ENCODE measurements around the gene KIR3DL2.
A peak's percentile ranks its signal among the peaks of the same experiment; 100 is the strongest.
"Not testable (repeated sequence)": the region's sequence is repeated elsewhere in the genome, so short reads cannot be mapped to it uniquely, and the experiment has no call there.

KIR3DL2 gene

DNA sequence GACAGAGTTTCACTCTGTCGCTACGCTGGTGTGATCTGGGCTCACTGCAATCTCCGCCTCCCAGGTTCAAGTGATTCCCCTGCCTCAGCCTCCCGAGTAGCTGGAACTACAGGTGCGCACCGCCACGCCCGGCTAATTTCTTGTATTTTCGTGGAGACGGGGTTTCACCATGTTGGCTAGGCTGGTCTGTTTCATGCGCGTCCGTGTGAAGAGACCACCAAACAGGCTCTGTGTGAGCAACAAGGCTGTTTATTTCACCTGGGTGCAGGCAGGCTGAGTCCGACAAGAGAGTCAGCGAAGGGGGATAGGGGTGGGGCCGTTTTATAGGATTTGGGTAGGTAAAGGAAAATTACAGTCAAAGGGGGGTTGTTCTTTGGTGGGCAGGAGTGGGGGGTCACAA lies 43.9 kb downstream of the KIR3DL2 start:
- not testable (repeated sequence) for H3K9me3 ChIP-seq (ENCODE audit: control insufficient read depth in 2 of 2, low read length in 2 of 2); H3K4me3 ChIP-seq (ENCODE audit: low read length in 2 of 2); H3K36me3 ChIP-seq (ENCODE audit: control insufficient read depth in 2 of 2, insufficient read depth in 2 of 2, low read length in 2 of 2); H3K27ac ChIP-seq (ENCODE audit: low read depth in 2 of 2, low read length in 2 of 2); H3K9ac ChIP-seq (ENCODE audit: low read depth in 1 of 2, low read length in 2 of 2); H3K27me3 ChIP-seq (ENCODE audit: control insufficient read depth in 2 of 2, insufficient read depth in 2 of 2, low read length in 2 of 2); H3K4me1 ChIP-seq (ENCODE audit: control insufficient read depth in 2 of 2, insufficient read depth in 2 of 2, low read length in 2 of 2)

DNA sequence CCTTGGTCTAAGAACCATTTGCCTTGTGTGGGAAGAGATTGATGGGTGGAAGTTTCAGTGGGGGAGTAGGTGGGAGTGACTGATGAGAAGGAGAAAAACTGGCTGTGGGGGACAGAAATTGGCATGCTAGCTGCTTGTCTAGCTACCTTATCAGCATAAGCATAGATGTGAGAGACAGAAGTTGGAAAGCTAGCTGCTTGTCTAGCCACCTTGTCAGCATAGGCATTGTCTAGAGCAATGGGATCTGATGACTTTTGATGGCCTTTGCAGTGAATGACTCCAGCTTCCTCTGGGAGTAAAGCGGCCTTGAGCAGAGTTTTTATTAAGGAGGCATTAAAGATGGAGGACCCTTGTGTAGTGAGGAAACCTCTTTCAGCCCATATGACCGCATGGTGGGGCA lies 45.8 kb downstream of the KIR3DL2 start:
- no peak overlapping the region for H3K27ac ChIP-seq (ENCODE audit: low read depth in 2 of 2, low read length in 2 of 2)
- H3K27me3 ChIP-seq (ENCODE audit: control insufficient read depth in 2 of 2, insufficient read depth in 2 of 2, low read length in 2 of 2) = no peaks in the 10 kb centered on the region
- no peaks in the 10 kb centered on the region for H3K9me3 ChIP-seq (ENCODE audit: control insufficient read depth in 2 of 2, low read length in 2 of 2)
- H3K4me1 ChIP-seq (ENCODE audit: control insufficient read depth in 2 of 2, insufficient read depth in 2 of 2, low read length in 2 of 2) = no peaks in the 10 kb centered on the region
- H3K9ac ChIP-seq (ENCODE audit: low read depth in 1 of 2, low read length in 2 of 2) = no peak overlapping the region
- H3K36me3 ChIP-seq (ENCODE audit: control insufficient read depth in 2 of 2, insufficient read depth in 2 of 2, low read length in 2 of 2) = no peaks in the 10 kb centered on the region
- H3K4me3 ChIP-seq (ENCODE audit: low read length in 2 of 2) = no peak overlapping the region

DNA sequence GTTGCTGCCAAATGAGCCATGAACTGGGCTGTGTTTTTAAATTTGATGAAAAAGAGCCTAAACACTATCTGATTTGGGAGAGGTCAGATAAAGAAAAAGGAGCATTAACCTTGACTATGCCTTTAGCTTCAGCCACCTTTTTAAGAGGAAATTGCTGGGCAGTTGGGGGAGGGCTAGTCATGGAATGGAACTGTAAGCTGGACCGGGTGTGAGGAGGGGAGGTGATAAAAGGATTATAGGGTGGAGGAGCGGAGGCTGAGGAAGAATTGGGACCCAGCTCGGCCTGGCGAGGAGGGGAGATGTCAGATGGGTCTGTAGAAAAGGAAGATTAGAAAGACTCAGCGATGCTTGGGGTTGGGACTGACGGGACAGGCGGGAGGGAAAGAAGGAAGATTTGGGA lies 48.4 kb downstream of the KIR3DL2 start:
- H3K4me3 ChIP-seq (ENCODE audit: low read length in 2 of 2); H3K4me1 ChIP-seq (ENCODE audit: control insufficient read depth in 2 of 2, insufficient read depth in 2 of 2, low read length in 2 of 2); H3K9ac ChIP-seq (ENCODE audit: low read depth in 1 of 2, low read length in 2 of 2); H3K27ac ChIP-seq (ENCODE audit: low read depth in 2 of 2, low read length in 2 of 2); H3K27me3 ChIP-seq (ENCODE audit: control insufficient read depth in 2 of 2, insufficient read depth in 2 of 2, low read length in 2 of 2); H3K9me3 ChIP-seq (ENCODE audit: control insufficient read depth in 2 of 2, low read length in 2 of 2); H3K36me3 ChIP-seq (ENCODE audit: control insufficient read depth in 2 of 2, insufficient read depth in 2 of 2, low read length in 2 of 2): not testable (repeated sequence)

DNA sequence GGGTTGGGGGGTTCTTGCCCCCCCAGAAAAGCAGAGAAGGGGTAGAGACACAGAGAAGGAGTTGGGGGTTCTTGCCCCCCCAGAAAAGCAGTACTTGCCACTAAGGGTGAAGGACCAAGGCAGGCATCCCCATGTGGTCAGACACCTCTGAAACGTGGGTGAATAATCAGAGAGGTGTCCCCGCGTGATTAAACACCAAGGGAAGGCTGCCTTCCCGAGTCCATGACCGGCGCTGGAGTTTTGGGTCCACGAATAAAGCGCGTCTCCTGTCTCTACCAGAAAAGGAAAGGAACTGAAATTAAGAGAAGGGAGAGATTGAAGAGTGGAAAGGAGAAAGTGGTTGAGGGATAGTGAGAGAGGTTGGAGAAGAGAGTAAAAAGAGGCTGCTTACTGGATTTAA lies 49.4 kb downstream of the KIR3DL2 start:
- H3K9ac ChIP-seq (ENCODE audit: low read depth in 1 of 2, low read length in 2 of 2); H3K9me3 ChIP-seq (ENCODE audit: control insufficient read depth in 2 of 2, low read length in 2 of 2); H3K27me3 ChIP-seq (ENCODE audit: control insufficient read depth in 2 of 2, insufficient read depth in 2 of 2, low read length in 2 of 2); H3K36me3 ChIP-seq (ENCODE audit: control insufficient read depth in 2 of 2, insufficient read depth in 2 of 2, low read length in 2 of 2); H3K4me3 ChIP-seq (ENCODE audit: low read length in 2 of 2); H3K4me1 ChIP-seq (ENCODE audit: control insufficient read depth in 2 of 2, insufficient read depth in 2 of 2, low read length in 2 of 2); H3K27ac ChIP-seq (ENCODE audit: low read depth in 2 of 2, low read length in 2 of 2): not testable (repeated sequence)

DNA sequence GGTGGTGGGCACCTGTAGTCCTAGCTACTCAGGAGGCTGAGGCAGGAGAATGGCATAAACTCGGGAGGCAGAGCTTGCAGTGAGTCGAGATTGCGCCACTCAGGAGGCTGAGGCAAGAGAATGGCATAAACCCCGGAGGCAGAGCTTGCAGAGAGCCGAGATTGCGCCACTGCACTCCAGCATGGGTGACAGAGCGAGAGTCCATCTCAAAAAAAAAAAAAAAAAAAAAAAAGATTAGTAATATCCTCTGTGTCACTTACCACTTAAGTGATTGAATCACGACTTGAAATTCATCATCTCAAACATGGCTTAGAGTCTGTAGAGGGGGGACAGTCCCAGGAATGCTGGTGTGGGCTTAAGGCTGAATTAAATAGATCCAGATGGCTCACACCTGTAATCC lies 50.9 kb downstream of the KIR3DL2 start:
- H3K4me3 ChIP-seq (ENCODE audit: low read length in 2 of 2); H3K9ac ChIP-seq (ENCODE audit: low read depth in 1 of 2, low read length in 2 of 2); H3K36me3 ChIP-seq (ENCODE audit: control insufficient read depth in 2 of 2, insufficient read depth in 2 of 2, low read length in 2 of 2); H3K4me1 ChIP-seq (ENCODE audit: control insufficient read depth in 2 of 2, insufficient read depth in 2 of 2, low read length in 2 of 2); H3K27ac ChIP-seq (ENCODE audit: low read depth in 2 of 2, low read length in 2 of 2); H3K27me3 ChIP-seq (ENCODE audit: control insufficient read depth in 2 of 2, insufficient read depth in 2 of 2, low read length in 2 of 2); H3K9me3 ChIP-seq (ENCODE audit: control insufficient read depth in 2 of 2, low read length in 2 of 2): not testable (repeated sequence)

DNA sequence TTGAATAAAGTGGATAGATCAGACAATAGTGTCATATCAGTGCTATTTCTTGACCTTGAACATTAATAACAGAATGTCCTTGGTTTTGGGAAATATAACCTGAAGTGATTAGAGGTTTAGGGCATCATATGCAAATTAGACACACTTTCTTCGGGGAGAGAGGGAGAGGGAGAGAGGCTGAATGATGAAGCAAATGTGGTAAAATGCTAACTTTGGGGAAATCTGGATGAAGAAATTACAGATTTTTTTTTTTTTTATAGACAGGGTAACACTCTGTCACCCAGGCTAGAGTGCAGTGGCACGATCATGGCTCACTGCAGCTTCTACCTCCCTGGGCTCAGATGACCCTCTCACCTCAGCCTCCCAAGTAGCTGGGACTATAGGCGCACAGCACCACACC lies 51.8 kb downstream of the KIR3DL2 start:
- no peak overlapping the region for H3K27ac ChIP-seq (ENCODE audit: low read depth in 2 of 2, low read length in 2 of 2)
- no peak overlapping the region for H3K9ac ChIP-seq (ENCODE audit: low read depth in 1 of 2, low read length in 2 of 2)
- H3K27me3 ChIP-seq (ENCODE audit: control insufficient read depth in 2 of 2, insufficient read depth in 2 of 2, low read length in 2 of 2) = no peaks in the 10 kb centered on the region
- H3K36me3 ChIP-seq (ENCODE audit: control insufficient read depth in 2 of 2, insufficient read depth in 2 of 2, low read length in 2 of 2) = no peaks in the 10 kb centered on the region
- no peak overlapping the region for H3K4me3 ChIP-seq (ENCODE audit: low read length in 2 of 2)
- no peaks in the 10 kb centered on the region for H3K4me1 ChIP-seq (ENCODE audit: control insufficient read depth in 2 of 2, insufficient read depth in 2 of 2, low read length in 2 of 2)
- H3K9me3 ChIP-seq (ENCODE audit: control insufficient read depth in 2 of 2, low read length in 2 of 2) = no peaks in the 10 kb centered on the region

DNA sequence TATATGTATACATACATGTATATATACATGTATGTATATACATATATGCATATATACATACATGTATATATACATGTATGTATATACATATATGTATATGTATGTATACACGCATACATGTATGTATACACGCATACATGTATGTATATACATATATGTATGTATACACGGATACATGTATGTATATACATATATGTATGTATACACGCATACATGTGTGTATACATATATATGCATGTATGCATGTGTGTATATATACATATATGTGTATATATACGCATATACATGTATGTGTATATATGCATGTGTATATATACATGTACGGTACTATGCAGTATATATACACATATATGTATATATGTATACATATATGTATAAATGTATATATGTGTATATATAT lies 53.1 kb downstream of the KIR3DL2 start:
- H3K36me3 ChIP-seq (ENCODE audit: control insufficient read depth in 2 of 2, insufficient read depth in 2 of 2, low read length in 2 of 2) = no peaks in the 10 kb centered on the region
- H3K27ac ChIP-seq (ENCODE audit: low read depth in 2 of 2, low read length in 2 of 2) = no peak overlapping the region
- no peaks in the 10 kb centered on the region for H3K9me3 ChIP-seq (ENCODE audit: control insufficient read depth in 2 of 2, low read length in 2 of 2)
- H3K9ac ChIP-seq (ENCODE audit: low read depth in 1 of 2, low read length in 2 of 2) = no peak overlapping the region
- H3K4me1 ChIP-seq (ENCODE audit: control insufficient read depth in 2 of 2, insufficient read depth in 2 of 2, low read length in 2 of 2) = no peaks in the 10 kb centered on the region
- no peaks in the 10 kb centered on the region for H3K27me3 ChIP-seq (ENCODE audit: control insufficient read depth in 2 of 2, insufficient read depth in 2 of 2, low read length in 2 of 2)
- H3K4me3 ChIP-seq (ENCODE audit: low read length in 2 of 2) = no peak overlapping the region

DNA sequence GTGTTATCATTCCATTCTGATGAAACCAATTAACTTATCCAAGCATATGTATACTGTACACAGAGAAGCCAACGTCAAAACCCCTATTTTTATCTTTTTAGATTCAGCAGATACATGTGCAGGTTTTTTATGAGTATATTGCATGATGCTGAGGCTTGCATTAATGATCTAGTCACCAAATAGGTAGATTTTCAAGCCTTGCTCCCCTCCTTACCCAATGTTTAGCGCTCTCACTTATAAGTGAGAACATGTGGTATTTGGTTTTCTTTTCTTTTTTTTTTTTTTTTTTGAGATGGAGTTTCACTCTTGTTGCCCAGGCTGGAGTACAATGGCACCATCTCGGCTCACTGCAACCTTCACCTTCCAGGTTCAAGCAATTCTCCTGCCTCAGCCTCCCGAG lies 54.0 kb downstream of the KIR3DL2 start:
- not testable (repeated sequence) for H3K4me1 ChIP-seq (ENCODE audit: control insufficient read depth in 2 of 2, insufficient read depth in 2 of 2, low read length in 2 of 2); H3K4me3 ChIP-seq (ENCODE audit: low read length in 2 of 2); H3K9ac ChIP-seq (ENCODE audit: low read depth in 1 of 2, low read length in 2 of 2); H3K9me3 ChIP-seq (ENCODE audit: control insufficient read depth in 2 of 2, low read length in 2 of 2); H3K36me3 ChIP-seq (ENCODE audit: control insufficient read depth in 2 of 2, insufficient read depth in 2 of 2, low read length in 2 of 2); H3K27me3 ChIP-seq (ENCODE audit: control insufficient read depth in 2 of 2, insufficient read depth in 2 of 2, low read length in 2 of 2); H3K27ac ChIP-seq (ENCODE audit: low read depth in 2 of 2, low read length in 2 of 2)

DNA sequence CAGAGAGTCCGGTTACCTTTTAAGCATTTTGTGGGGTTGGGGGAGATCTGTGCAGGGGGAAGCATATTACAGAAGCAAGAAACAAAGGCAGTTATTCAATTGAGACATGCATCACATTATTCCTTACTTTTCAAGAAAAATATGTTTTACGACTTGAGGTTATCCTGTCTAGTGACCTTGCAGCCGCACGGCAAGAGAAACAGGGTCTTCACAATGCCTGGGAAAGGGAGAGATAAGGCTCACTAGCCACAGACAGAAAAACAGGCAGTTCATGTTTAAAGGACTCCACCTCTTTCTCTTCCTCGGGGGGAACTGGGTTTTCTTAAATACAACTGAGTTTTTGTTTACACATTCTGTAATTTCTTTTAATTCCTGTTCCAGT lies 55.2 kb downstream of the KIR3DL2 start:
- H3K9ac ChIP-seq (ENCODE audit: low read depth in 1 of 2, low read length in 2 of 2) = no peak overlapping the region
- no peak overlapping the region for H3K4me3 ChIP-seq (ENCODE audit: low read length in 2 of 2)
- no peaks in the 10 kb centered on the region for H3K36me3 ChIP-seq (ENCODE audit: control insufficient read depth in 2 of 2, insufficient read depth in 2 of 2, low read length in 2 of 2)
- H3K27me3 ChIP-seq (ENCODE audit: control insufficient read depth in 2 of 2, insufficient read depth in 2 of 2, low read length in 2 of 2) = no peaks in the 10 kb centered on the region
- no peaks in the 10 kb centered on the region for H3K4me1 ChIP-seq (ENCODE audit: control insufficient read depth in 2 of 2, insufficient read depth in 2 of 2, low read length in 2 of 2)
- no peak overlapping the region for H3K27ac ChIP-seq (ENCODE audit: low read depth in 2 of 2, low read length in 2 of 2)
- no peaks in the 10 kb centered on the region for H3K9me3 ChIP-seq (ENCODE audit: control insufficient read depth in 2 of 2, low read length in 2 of 2)

DNA sequence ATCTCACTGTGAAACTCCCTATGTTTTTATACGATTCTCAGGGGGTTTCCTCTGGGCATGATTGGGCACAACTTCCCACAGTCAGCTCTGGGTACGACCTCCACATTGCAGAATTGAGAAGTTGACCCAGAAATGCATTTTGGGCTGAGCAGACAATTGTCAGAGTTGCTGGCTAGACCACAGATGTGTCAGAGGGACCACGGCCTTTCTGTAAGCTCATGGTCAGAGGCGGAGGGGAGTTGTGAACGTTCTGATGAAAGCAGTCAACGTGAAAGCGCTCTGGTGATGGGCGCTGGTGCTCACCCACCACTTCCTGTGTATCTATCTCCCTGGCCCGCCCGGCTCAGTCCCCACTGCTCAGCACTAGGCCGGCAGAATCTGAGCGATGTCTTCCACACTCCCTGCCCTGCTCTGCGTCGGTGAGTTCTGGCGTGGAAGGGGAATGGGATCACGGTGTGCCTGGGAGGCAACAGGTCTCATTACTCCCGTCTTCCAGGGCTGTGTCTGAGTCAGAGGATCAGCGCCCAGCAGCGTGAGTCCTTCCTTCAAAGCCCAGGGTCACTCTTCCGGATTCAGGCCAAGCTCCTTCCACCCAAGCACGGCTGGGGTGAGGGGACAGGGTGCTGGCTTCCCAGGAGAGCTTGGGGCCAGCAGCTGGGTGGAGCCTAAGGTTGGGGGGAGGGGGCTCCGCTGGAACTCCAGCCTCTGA lies 55.7 kb downstream of the KIR3DL2 start, which contains the start of gene NCR1:
TSS of gene NCR1 (plus strand) at position 346 of the 709 bp plus-strand sequence. CDS start at position 386, 40 bp downstream.
- Histone ChIP-seq H3K27ac (ENCODE audit: low read depth in 2 of 2, low read length in 2 of 2) (peak within 1 kb of the TSS in 1 of 2 donors; percentile 23), H3K9ac (ENCODE audit: low read depth in 1 of 2, low read length in 2 of 2) (no peak within 1 kb of the TSS), H3K4me1 (ENCODE audit: control insufficient read depth in 2 of 2, insufficient read depth in 2 of 2, low read length in 2 of 2) (no peaks in the 10 kb centered on the region), H3K4me3 (ENCODE audit: low read length in 2 of 2) (peak within 1 kb of the TSS in 1 of 2 donors; percentile 3), H3K27me3 (ENCODE audit: control insufficient read depth in 2 of 2, insufficient read depth in 2 of 2, low read length in 2 of 2) (no peaks in the 10 kb centered on the region), H3K9me3 (ENCODE audit: control insufficient read depth in 2 of 2, low read length in 2 of 2) (no peaks in the 10 kb centered on the region), H3K36me3 (ENCODE audit: control insufficient read depth in 2 of 2, insufficient read depth in 2 of 2, low read length in 2 of 2) (no peaks in the 10 kb centered on the region)

DNA sequence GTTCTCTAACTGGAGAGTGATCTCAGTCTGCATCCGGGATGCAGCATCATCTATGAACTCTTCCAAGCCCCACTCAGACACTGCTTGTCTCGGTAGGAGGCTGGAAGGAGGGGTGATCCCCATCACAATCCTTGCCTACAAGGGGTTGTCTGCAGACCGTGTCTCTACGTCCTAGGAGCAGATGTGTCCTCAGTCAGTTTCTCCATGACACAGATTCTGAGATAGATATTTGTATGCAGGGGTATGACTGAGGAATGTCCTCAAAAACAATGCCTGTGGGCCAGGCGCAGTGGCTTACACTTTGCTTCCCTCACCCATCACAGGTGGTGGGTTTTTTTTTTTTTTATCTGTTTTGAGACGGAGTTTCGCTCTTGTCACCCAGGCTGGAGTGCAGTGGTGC lies 56.6 kb downstream of the KIR3DL2 start:
- Histone ChIP-seq H3K36me3 (ENCODE audit: control insufficient read depth in 2 of 2, insufficient read depth in 2 of 2, low read length in 2 of 2) (no peaks in the 10 kb centered on the region), H3K4me1 (ENCODE audit: control insufficient read depth in 2 of 2, insufficient read depth in 2 of 2, low read length in 2 of 2) (no peaks in the 10 kb centered on the region), H3K4me3 (ENCODE audit: low read length in 2 of 2) (no peak overlapping the region)

More for the DNA sequence above, 56.6 kb downstream of the KIR3DL2 start:
- H3K27ac ChIP-seq (ENCODE audit: low read depth in 2 of 2, low read length in 2 of 2) = no peak overlapping the region
- H3K9ac ChIP-seq (ENCODE audit: low read depth in 1 of 2, low read length in 2 of 2) = no peak overlapping the region
- no peaks in the 10 kb centered on the region for H3K9me3 ChIP-seq (ENCODE audit: control insufficient read depth in 2 of 2, low read length in 2 of 2)
- no peaks in the 10 kb centered on the region for H3K27me3 ChIP-seq (ENCODE audit: control insufficient read depth in 2 of 2, insufficient read depth in 2 of 2, low read length in 2 of 2)
